Measurements from ENCODE around the gene NFIB. TPM values are rescaled to one million over a fixed set of nuclear protein-coding genes. Genes with fewer than 3 reads are reported as not detected.
A peak's percentile ranks its signal among the peaks of the same experiment; 100 is the strongest.

Gene NFIB
- total RNA-seq, 1 donor from 2014 or later: 9.4 TPM

DNA sequence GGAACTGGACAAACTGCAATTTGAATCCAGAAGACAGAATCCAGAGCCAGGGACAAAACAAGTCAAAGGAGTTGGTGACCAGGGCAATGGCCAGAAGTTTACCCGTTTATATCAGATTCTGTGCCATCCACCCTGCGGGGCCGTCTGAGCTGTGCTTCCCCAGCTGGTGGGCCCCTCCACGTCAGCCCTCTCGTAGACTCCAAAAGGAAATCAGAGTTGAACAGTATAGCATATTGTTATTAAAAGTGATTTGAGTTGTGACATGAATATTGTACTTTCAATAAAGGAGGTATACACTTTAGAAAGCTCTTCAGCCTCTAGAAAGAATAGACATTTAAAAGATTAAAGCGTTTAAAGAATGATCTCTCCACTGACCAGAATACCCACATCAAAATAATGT lies 102.4 kb downstream of the NFIB start:
- no peak overlapping the region for H3K4me3 ChIP-seq (ENCODE audit: insufficient read depth, low read depth, low read length)
- FAIRE-seq (no peak), DNase-seq (ENCODE audit: low read depth) (no peak)
- peaks cover 24% of the 10 kb centered on the region for H3K4me1 ChIP-seq (ENCODE audit: insufficient read depth, low read length)
- H3K27ac Mint-ChIP-seq (ENCODE audit: unreplicated experiment): no peak overlapping the region
- H3K27me3 Mint-ChIP-seq (ENCODE audit: low read depth, unreplicated experiment): no peaks in the 10 kb centered on the region
- H3K4me2 ChIP-seq (ENCODE audit: low read length): peak overlapping the region; percentile 62
- H3K27me3 ChIP-seq (ENCODE audit: insufficient read depth, low read length): no peaks in the 10 kb centered on the region
- H3K9me3 Mint-ChIP-seq (ENCODE audit: unreplicated experiment): no peaks in the 10 kb centered on the region
- no peaks in the 10 kb centered on the region for H3K36me3 ChIP-seq (ENCODE audit: insufficient read depth, low read length)
- H3K4me3 Mint-ChIP-seq (ENCODE audit: unreplicated experiment): no peak overlapping the region
- H3K9ac ChIP-seq (ENCODE audit: low read length): no peak overlapping the region
- H3K79me2 ChIP-seq (ENCODE audit: insufficient read depth, low read length): peaks cover 91% of the 10 kb centered on the region
- no peaks in the 10 kb centered on the region for H3K36me3 Mint-ChIP-seq (ENCODE audit: low read depth, unreplicated experiment)
- H3K27ac ChIP-seq (ENCODE audit: low read depth, low read length): peak overlapping the region; percentile 41
- no peak for TF ChIP-seq EZH2 (IDR thresholded peaks at IDR 0.05; ENCODE audit: insufficient read depth, low read length)
- TF ChIP-seq, protein P1, sequence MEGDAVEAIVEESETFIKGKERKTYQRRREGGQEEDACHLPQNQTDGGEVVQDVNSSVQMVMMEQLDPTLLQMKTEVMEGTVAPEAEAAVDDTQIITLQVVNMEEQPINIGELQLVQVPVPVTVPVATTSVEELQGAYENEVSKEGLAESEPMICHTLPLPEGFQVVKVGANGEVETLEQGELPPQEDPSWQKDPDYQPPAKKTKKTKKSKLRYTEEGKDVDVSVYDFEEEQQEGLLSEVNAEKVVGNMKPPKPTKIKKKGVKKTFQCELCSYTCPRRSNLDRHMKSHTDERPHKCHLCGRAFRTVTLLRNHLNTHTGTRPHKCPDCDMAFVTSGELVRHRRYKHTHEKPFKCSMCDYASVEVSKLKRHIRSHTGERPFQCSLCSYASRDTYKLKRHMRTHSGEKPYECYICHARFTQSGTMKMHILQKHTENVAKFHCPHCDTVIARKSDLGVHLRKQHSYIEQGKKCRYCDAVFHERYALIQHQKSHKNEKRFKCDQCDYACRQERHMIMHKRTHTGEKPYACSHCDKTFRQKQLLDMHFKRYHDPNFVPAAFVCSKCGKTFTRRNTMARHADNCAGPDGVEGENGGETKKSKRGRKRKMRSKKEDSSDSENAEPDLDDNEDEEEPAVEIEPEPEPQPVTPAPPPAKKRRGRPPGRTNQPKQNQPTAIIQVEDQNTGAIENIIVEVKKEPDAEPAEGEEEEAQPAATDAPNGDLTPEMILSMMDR (IDR thresholded peaks at IDR 0.05; ENCODE audit: insufficient read depth, low read depth, low read length): no peak
- H2AFZ ChIP-seq (ENCODE audit: low read depth, low read length): no peak overlapping the region
- no peaks in the 10 kb centered on the region for H4K20me1 ChIP-seq (ENCODE audit: insufficient read depth, low read length)
- H3K4me1 Mint-ChIP-seq (ENCODE audit: low read depth, unreplicated experiment): peaks cover 9% of the 10 kb centered on the region
- no peaks in the 10 kb centered on the region for H3K9me3 ChIP-seq (ENCODE audit: insufficient read depth, low read depth, low read length)

DNA sequence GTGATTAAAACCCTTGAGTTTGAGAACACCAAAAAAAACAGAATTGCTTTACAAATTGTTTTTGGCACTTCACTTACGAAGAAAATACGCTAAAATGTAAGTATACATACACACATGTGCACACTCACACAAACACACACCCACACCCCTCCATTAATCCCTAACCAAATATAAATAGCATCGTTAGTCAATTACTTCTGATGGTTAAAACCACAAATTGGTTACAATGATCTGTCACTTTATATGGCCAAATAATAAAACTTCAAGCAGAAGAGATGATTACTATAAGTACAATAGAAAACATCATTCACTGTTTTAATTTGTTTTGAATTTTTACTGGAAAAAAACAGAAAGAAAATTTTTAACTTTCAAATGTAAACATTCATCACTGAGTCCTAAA lies 103.5 kb downstream of the NFIB start:
- Mint-ChIP-seq H3K36me3 (ENCODE audit: low read depth, unreplicated experiment) (no peaks in the 10 kb centered on the region), H3K27me3 (ENCODE audit: low read depth, unreplicated experiment) (no peaks in the 10 kb centered on the region), H3K9me3 (ENCODE audit: unreplicated experiment) (no peaks in the 10 kb centered on the region), H3K4me1 (ENCODE audit: low read depth, unreplicated experiment) (peaks cover 15% of the 10 kb centered on the region), H3K27ac (ENCODE audit: unreplicated experiment) (no peak overlapping the region), H3K4me3 (ENCODE audit: unreplicated experiment) (no peak overlapping the region)
- no peak overlapping the region for H3K9ac ChIP-seq (ENCODE audit: low read length)
- H3K36me3 ChIP-seq (ENCODE audit: insufficient read depth, low read length): no peaks in the 10 kb centered on the region
- H2AFZ ChIP-seq (ENCODE audit: low read depth, low read length): no peak overlapping the region
- no peak overlapping the region for H3K27ac ChIP-seq (ENCODE audit: low read depth, low read length)
- H3K9me3 ChIP-seq (ENCODE audit: insufficient read depth, low read depth, low read length): no peaks in the 10 kb centered on the region
- FAIRE-seq: no peak
- no peak for DNase-seq (ENCODE audit: low read depth)
- no peaks in the 10 kb centered on the region for H3K27me3 ChIP-seq (ENCODE audit: insufficient read depth, low read length)
- peaks cover 92% of the 10 kb centered on the region for H3K79me2 ChIP-seq (ENCODE audit: insufficient read depth, low read length)
- TF ChIP-seq, protein P1 (IDR thresholded peaks at IDR 0.05; ENCODE audit: insufficient read depth, low read depth, low read length): no peak
- TF ChIP-seq EZH2 (IDR thresholded peaks at IDR 0.05; ENCODE audit: insufficient read depth, low read length): no peak
- H3K4me3 ChIP-seq (ENCODE audit: insufficient read depth, low read depth, low read length): no peak overlapping the region
- no peaks in the 10 kb centered on the region for H4K20me1 ChIP-seq (ENCODE audit: insufficient read depth, low read length)
- H3K4me2 ChIP-seq (ENCODE audit: low read length): no peak overlapping the region
- H3K4me1 ChIP-seq (ENCODE audit: insufficient read depth, low read length): peaks cover 28% of the 10 kb centered on the region

DNA sequence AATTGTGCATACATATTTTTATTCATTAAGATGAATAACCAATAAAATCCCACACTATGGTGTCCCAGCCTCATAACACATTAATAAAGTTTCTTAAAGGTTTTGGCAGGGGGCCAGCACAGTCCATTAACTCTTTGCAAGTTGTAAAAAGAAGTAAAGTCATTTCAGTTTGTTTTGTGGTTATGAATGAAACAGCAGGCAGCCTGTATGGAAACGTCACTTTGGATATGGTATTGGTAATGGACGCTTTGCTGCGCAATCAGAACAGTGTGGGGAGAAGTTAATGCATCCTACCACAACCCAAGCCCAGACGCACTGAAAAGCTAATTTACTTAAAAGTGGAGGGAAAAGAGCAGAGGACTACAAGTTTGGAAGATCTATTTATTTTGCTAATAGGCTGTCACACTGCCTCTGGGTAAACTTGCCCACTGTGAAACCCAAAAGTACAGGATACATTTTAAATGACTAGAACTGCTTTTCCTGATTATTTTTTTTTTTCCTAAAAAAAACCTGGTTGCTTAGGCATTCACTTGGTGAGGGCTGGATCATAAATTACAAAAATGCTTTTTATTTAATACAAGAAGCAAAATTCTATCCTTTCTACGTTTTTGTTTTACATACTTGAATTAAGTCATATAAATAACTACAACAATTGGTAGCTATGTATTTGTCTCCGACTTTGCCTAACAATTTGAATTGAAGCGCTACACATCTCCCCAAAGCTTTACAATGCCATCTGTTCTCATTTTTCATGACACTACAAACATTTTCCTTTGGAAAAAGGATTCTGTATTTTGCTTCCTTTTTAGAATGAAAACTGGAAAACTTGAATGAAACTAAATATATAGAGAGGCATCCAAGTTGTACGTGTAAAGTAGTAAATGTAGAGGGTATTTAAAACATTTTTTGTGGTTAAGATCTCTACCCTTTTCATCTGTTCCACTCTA lies 104.3 kb downstream of the NFIB start:
- H2AFZ ChIP-seq (ENCODE audit: low read depth, low read length): no peak overlapping the region
- no peak overlapping the region for H3K4me3 ChIP-seq (ENCODE audit: insufficient read depth, low read depth, low read length)
- Mint-ChIP-seq H3K4me1 (ENCODE audit: low read depth, unreplicated experiment) (peaks cover 15% of the 10 kb centered on the region), H3K36me3 (ENCODE audit: low read depth, unreplicated experiment) (no peaks in the 10 kb centered on the region), H3K4me3 (ENCODE audit: unreplicated experiment) (no peak overlapping the region), H3K27ac (ENCODE audit: unreplicated experiment) (no peak overlapping the region), H3K9me3 (ENCODE audit: unreplicated experiment) (no peaks in the 10 kb centered on the region), H3K27me3 (ENCODE audit: low read depth, unreplicated experiment) (no peaks in the 10 kb centered on the region)
- H3K9ac ChIP-seq (ENCODE audit: low read length): no peak overlapping the region
- peaks cover 86% of the 10 kb centered on the region for H3K79me2 ChIP-seq (ENCODE audit: insufficient read depth, low read length)
- no peak overlapping the region for H3K27ac ChIP-seq (ENCODE audit: low read depth, low read length)
- FAIRE-seq (no peak), DNase-seq (ENCODE audit: low read depth) (no peak)
- peak overlapping the region; percentile 25 for H3K4me2 ChIP-seq (ENCODE audit: low read length)
- H3K4me1 ChIP-seq (ENCODE audit: insufficient read depth, low read length): peaks cover 33% of the 10 kb centered on the region
- no peaks in the 10 kb centered on the region for H3K27me3 ChIP-seq (ENCODE audit: insufficient read depth, low read length)
- H3K36me3 ChIP-seq (ENCODE audit: insufficient read depth, low read length): no peaks in the 10 kb centered on the region
- no peaks in the 10 kb centered on the region for H3K9me3 ChIP-seq (ENCODE audit: insufficient read depth, low read depth, low read length)
- TF ChIP-seq, protein P1 (IDR thresholded peaks at IDR 0.05; ENCODE audit: insufficient read depth, low read depth, low read length): no peak
- no peak for TF ChIP-seq EZH2 (IDR thresholded peaks at IDR 0.05; ENCODE audit: insufficient read depth, low read length)
- H4K20me1 ChIP-seq (ENCODE audit: insufficient read depth, low read length): no peaks in the 10 kb centered on the region
